IPS DF 4.7 (cell line): ENCODE measurements around the gene PKIB.

Experiments
- DNase-seq: peaks from one replicate; pipeline ENCODE4 v3.0.0-alpha.2; 2013; ENCODE audit warnings: low spot score; ENCODE audit errors: extremely low read depth

Gene PKIB

DNA sequence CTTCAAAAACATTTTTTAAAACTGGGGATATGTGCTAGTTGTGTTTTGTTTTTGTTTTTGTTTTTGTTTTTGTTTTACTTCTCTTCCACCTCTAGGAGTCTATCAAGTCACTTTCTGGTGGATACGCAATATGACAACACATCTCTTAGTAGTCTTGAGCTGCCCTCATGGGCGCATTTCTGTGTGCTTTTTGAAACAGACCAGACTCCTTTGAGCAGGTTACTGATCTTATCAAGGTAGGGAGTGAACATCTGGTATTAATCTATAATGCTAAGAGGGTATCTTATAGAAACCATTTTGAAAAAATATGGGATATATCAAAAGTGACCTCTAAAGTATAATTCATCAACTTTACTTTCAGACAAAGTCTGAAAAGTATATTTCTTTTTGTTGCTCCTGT lies 56.2 kb downstream of the PKIB start:
- no peak for DNase-seq

DNA sequence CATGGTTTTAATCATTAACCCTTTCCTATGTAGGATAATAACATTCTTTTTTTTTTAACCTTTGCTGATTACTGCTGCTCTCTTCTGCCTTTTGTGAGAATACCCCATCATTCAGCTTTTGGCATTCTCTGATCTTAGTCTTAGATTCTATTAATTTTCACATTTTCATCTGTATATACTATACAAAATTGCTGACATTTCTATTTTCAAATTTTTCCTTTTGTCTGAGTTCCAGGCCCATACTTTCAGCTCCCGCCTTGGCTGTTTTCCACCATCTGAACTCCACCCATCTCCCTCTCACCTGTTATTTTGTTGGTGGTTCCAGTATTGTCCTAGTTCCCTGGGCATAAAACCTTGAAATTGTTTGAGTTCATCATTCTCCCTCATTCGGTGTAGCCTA lies 59.2 kb downstream of the PKIB start:
- no peak for DNase-seq

DNA sequence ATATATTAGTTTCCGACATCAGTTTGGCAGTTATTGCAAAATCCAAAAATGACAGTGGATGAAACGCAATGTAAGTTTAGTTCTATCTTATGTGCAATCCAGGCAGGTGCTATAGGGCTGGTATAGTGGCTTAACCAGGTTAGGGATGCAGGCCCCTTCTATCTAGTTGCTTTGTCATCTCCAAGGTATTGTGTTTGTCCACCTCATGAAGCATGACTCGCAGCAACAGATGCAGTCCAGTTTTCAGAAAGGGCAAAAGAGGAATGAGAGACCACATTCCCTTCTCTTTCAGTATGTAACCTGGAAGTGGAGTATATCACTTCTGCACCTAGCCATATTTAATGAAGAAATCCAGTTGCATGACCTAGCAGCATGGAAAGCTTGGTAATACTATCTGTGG lies 59.7 kb downstream of the PKIB start:
- no peak for DNase-seq

DNA sequence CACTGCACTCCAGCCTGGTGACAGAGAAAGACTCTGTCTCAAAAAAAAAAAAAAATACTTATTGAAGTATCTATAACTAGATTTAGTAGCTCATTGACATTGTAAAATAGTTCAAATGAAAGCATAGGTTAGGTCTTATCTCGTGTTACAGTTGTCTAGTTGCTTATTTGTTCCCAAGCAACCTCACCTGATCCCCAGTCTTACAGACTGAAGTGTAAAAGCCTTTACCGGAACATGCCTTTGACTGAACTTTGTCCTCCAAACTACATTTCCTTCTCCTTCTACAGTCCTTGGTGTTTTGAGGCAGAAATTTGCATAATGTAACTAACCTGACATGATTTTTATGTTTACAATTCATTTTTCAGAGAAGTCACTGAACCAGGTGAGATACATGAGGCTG lies 61.0 kb downstream of the PKIB start:
- no peak for DNase-seq

DNA sequence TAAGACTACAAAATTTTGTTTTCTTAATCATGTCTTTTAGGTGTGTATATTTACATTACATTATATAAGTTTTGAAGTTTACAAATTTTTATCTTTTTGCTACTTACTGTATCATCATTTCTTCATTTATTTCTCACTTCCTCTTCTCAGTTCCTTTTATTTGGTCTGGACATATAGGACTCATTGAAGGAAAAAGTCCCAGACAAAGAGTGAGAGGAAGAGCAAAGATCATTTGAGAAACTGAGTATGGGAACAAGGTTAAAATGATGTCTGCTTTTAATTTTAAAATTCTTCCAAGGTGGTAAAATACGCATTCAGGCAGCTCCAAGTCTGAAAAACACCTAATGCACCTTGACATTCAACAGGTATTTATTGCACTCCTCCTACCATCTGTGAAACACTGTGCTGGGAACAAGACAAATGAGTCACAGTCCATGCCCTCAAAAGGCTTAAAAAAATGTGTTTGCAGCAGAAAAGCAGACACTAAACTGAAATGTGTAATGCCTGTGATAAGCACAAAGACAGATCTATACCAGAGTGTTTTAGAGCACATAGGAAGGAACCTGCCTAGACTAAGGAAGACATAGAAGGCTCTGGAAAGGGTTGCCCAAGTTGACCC lies 63.2 kb downstream of the PKIB start:
- no peak for DNase-seq

DNA sequence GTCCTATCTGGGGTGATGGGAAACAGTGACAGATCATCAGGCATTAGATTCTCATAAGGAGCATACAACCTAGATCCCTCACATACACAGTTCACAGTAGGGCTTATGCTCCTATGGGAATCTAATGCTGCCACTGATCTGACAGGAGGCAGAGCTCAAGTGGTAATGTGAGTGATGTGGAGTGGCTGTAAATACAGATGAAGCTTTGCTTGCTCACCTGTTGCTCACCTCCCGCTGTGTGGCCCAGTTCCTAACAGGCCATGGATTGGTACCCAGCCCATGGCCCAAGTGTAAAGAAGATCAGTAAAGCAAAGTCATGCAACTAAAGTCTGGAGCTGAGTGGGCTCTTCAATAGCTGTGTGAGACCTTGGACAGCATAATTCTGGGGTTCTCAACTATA lies 65.9 kb downstream of the PKIB start:
- DNase-seq: no peak

DNA sequence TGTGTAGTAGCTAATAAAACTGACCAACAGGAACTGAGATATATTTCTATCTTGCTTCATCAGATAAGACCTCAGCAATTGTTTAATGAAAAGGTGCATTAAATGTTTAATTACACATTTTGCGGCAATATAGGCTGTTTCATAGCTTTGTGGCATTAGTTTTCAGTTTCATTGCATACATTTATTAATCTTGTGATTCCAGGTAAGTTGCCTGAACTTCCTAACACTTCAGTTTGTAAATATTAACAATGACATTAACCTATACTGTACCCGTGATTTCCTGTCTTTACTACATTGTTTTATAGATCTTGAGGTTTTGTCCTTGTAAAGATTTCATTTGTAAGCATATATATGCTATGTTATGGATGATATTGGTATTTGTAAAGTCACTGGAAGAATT lies 66.5 kb downstream of the PKIB start:
- no peak for DNase-seq

DNA sequence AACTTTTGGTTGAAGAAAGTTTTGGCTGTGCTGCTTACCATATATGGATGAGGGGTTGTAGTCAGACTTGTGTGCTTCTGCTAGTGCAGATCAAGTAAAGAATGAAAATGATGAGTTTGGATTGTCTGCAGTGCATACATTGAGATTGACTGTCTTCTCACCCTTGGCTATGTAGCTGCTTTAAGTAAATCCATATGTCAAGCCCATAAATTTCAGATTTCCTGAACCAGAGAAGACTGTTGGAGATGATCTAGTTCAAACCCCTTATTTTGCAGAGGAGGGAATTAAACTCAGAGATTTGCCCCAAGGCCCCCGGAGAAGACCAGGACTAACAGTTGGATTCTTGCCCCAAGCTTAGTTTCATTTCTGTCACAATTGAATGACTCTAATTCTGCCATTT lies 67.2 kb downstream of the PKIB start:
- DNase-seq: no peak

DNA sequence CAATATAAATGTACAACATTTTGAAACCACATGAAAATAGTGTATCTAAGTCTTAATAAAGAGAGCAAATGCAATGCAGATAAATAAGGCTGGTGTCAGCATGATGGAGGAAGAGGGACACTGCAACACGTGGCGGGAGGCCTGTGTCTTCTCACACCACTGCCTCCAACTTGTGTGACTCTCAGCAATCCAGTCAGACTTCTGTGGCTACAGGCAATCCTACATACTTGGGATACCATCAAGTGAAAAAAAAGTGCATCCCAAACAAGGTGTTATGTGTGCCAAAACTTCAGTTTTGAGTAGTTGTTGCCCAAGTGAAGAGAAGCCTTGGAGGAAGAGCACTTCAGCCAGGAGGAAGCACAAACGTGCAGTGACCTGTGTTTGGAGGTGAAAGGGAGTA lies 68.6 kb downstream of the PKIB start:
- no peak for DNase-seq

DNA sequence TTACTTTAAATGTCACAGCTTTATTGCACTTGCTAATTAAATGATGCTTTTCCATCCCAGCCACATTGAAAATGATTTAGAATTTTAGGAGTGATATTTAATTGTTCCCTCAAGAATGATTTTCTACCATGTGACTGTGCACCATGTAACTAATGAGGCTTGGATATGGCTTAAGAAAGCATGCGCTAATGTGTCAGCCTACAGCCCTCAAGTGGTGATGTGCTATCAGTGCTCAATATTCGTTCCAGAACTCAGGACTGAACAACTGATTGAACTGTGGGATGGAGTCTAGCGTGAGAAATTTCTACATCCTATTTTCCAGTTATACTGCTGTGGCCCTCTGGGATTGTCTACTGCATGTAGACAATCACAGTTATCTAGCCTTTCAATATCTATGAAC lies 71.5 kb downstream of the PKIB start:
- DNase-seq: no peak

DNA sequence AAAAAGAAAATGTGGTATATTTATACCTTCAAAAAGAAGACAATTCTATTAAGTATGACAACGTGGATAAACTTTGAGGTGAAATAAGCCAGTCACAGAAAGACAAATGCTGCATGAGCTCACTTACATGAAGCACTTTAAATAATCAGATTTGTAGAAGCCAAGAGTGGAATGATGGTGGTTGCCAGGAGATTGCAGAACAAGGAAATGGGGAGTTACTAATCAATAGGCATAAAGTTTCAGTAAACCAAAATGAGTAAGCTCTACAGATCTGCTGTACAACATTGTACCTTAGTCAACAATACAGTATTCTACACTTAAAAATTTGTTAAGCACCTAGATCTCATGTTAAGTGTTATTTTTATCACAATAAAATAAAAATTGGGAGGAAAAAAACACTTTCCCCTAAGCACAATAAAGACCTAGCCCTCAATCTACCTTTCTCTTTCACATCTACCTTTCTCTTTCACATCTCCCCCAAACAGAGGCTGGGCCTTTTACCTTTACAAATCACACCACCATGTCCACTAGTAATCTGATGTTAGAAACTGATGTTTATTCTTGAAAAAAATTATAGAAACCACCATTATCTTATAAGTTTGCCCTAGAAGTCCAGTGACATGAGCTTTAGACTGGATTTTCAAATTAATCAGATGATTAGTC lies 73.9 kb downstream of the PKIB start:
- DNase-seq: no peak

DNA sequence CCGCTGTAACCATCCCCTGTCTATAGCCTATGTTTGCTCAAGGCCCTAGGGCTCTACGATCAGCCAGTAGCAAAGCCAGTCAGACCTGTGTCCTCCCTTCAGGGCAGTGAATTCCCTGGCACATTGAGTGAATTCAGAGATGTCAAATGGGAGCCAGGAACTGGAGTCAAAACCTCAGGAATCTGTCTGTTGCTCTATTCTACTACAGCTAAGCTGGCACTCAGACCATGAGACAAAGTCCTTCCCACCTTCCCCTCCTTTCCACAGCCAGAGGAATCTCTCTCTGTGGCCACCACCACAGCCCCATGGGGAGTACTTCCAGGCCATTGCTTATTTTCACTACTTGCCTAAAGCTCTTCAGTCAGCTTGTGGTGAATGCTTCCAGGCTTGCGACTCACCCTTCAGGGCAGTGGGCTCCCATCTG lies 82.0 kb downstream of the PKIB start:
- no peak for DNase-seq

DNA sequence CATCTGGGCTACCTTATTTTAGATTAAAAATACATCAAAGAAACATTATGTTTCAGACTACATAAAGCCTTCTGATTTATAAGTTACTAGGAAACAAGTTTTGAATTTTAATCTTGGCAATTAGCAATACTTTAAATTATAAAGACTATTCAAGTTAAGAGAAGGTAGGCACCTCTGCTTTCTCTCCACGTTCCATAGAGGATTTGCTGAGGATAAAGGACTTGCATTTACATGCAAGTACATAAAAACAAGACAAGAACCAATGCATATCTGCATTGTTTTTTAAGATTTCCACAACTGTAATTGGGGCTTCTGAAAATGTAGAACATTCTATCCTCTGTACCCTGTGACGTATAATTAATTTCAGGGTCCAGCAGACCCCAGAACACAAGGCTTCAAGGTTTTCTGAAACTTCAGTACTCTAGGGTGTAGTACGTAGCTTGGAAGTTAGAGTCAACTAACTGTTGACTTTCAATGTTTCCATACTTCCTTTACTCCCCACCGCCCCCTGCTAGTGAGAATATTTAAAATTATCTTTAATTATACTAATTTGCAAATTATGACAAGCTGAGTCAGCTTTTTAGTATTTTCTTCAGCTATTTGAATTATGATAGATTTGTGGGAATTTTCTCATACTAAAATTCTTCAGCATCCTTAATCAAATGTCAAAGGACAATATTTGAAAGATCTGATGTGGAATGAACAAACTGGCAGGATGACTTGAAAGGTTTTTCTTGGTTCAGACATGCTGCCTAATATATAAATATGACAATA lies 82.8 kb downstream of the PKIB start:
- DNase-seq: no peak

DNA sequence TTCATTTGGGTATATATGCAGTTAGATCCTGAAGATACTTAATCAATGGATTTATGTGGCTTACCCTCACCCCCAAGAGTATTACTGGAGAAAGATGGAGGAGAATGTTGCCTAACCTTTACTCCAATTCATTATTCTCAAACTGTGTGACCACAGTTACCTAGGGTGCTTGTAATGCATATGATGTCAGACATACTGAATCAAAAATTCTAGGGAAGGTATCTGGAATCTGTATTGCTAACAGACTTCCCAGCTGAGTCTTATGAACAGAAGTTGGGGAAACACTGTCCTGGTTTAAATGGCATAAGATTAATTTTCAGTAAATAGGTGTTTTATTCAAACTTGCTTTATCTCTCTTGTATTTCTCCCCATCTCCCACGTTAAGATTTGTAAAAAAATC lies 83.9 kb downstream of the PKIB start:
- no peak for DNase-seq

DNA sequence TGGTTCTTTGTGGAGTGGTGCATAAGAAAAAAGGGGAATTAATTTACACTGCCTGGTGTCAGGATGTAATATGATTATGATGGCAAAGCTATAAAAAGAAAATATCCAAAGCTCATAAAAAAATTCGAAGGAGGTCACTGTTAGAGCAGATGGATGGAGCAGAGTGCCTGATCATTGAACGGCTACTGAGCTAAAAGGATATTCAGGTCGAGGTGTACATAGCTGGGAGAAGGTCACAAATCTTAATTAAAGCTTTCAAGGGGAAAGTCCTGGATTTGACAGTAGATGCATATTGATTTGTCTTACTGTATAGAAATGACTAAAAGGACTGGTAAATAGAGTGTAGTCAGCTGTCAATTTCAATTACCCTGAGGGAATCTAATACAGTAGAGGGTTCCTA lies 84.4 kb downstream of the PKIB start:
- no peak for DNase-seq

DNA sequence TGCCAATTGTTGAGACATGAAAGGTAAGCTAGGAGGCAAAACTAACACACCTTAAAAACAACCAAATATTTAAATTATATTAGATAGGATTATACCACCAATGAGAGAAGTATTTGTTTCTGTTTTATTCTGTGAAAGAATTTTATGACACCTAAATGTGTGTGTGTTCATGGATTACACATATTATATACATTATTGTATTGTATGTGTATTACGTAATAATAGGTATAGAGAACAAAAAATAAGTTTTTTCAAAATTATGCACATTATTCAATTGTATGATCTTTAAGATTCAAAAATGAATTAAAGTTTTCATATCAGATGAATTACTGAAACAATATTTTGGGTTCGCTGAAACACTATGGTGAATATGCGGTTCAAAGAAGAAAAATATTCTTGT lies 85.0 kb downstream of the PKIB start:
- no peak for DNase-seq

DNA sequence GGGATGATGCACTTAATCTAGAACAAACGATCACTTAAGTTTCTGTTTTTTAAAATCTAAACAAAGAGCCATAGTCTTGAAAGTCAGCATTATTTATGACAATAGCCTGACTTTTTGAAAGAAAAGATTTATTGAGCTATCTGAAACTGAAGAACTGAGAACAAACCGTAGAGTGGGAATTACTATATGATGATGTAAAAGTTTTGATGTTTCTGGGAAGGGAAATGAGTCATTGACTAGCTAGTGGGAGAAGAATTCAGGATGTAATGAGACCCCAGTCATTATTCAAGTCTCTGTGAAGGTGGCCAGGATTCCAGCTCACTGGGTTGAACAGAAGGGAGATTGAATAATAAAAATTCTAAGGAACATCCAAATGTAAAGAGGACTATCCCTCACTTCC lies 85.9 kb downstream of the PKIB start:
- no peak for DNase-seq

DNA sequence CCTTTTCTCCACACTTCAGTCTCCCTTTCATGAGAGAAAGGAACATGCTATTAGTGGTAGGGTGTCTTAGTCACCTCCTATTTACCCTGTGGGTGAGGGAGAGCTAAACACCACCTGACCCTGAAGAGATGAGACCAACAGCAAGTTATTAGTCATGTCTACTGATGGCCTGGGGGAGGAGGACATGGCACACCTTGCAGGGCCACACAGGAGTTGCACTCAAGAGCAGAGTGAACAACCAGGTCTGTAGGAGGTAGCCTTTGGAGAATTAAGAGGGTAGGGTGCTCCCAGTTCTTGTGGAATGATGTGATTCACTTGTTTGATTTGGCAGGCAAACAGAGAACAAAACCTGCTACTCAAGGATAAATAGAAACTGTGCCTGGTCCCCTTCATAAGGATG lies 86.6 kb downstream of the PKIB start:
- no peak for DNase-seq

DNA sequence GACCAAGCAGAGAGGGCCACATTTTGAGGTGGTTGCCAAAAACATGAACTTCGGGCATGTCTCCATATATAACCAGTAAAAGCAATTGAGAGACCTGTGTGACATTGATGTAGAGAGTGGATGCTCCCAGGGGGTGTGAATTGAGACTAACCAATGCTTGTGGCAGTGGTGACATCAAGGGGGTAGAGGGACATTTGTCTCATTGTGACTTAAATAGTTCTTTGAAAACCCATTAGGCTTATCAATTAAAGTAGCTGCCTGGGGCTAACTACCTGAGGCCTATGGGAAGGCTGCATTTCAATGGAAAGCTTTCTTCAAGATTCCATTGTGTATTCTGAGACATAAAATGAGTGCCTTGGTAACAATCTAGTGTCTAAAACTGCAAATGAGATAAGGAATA lies 87.3 kb downstream of the PKIB start:
- DNase-seq: no peak

DNA sequence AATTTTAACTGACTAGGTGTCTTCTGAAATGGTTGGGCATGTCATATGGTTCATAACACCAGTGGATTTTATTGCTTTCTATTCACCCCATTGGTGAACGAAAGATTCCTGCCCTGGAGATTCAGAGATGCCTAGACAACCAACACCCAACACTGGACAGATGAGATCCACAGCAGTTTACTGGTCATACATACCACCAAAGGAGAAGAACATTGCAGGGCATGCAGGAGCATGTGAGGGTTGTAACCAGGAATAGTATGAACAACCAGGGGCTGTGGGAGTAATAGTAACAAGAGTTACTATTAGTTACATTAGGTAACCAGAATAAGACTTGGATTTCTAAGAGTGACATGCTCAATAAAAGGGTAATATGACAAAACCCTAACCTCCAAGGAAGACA lies 91.5 kb downstream of the PKIB start:
- no peak for DNase-seq

DNA sequence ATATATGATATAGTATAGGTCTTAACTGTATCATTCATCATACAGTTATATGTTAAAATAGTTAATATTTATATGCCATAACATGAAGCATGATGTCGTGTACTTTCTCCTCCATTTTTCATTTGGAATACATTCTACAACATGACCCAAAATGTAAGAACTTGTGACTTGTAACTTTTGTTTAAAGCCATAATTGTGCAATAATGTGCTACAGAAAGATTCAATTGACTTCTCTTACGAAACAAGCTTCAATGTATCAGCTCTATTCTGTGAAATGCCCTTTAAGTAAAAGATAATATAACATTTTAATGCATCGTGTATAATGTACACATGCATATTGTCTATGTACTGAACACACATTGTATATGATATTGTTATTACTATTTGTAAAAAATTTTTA lies 92.6 kb downstream of the PKIB start:
- DNase-seq: no peak

DNA sequence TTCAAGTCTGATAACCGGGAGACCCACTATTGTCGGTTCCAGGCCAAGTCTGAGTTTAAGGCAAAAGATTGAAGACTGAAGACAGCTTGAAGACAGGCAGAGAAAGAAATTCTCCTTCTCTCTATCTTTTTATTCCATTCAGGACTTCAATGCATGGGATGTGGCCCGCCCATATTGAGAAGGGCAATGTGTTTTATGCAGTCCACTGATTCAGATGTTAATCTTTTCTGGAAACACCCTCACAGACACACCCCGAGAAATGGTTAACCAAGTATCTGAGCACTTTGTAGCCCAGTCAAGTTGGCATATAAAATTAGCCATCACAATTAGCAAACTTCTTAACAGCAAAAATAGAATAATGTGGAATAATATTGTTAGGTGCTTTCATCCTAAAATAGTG lies 93.9 kb downstream of the PKIB start:
- no peak for DNase-seq

DNA sequence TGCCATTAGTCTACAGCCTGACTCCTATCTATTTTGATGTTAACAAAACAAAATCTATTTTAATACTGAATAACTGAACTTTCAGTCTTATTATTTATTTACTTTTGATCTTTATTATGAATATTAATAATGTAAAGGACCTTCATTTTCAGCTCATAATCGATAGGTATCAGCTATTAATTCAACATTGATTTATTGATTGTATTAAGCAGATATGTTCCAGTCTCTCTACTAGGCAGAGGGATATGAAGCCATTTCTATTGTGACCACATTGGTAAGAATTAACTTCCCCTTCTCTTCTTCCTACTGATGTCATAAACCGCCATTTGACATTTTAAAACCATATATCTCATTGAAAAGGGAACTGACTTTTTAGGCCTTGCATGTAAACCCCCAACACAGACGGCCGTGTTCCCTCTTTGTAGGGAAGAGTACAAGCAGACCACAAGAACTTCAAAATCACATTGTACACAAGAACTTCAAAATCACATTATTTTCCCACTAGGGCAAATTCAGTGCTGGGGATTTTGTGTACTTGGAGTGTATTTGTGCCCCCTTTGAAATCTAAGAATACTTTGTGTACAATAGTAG lies 99.8 kb downstream of the PKIB start:
- no peak for DNase-seq
